ENCODE measurements around the gene SEPTIN11.

DNA sequence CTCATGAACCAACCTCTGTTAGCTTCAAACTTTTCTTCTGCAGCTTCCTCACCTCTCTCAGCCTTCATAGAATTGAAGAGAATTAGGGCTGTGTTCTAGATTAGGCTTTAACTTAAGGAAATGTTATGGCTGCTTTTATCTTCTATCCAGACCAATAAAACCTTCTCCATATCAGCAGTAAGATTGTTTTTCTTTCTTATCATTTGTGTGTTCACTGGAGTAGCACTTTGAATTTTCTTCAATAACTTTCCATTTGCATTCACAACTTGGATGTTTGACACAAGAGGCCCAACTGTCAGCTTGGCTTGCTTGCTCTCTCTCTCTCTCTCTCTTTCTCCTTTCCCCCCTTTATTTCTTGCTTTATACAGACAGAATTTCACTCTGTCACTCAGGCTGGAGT is 28.8 kb upstream of the SEPTIN11 start:
- TF ChIP-seq EZH2 (IDR thresholded peaks at IDR 0.05; ENCODE audit: insufficient read depth, poor library complexity, severe bottlenecking), result no peak
- TF ChIP-seq EZH2phosphoT487 (IDR thresholded peaks at IDR 0.05; ENCODE audit: insufficient read depth, low read depth), result no peak
